ENCODE measurements around the gene RNF8.
A peak's percentile ranks its signal among the peaks of the same experiment; 100 is the strongest.
"Not testable (repeated sequence)": the region's sequence is repeated elsewhere in the genome, so short reads cannot be mapped to it uniquely, and the experiment has no call there.

RNF8 gene

GRCh38 chr6:37321516-37322415, 32.0 kb upstream of the RNF8 start:
- DNase-seq (ENCODE audit: low spot score): no peak

- no peak for DNase-seq (ENCODE audit: low spot score)
Measured at GRCh38 chr6:37323580-37323979, 30.2 kb upstream of the RNF8 start.

GRCh38 chr6:37324131-37325033, 29.4 kb upstream of the RNF8 start:
- DNase-seq (ENCODE audit: low spot score): no peak

GRCh38 chr6:37330345-37330744, 23.4 kb upstream of the RNF8 start:
- not testable (repeated sequence) for DNase-seq (ENCODE audit: low spot score)

GRCh38 chr6:37331047-37331446, 22.7 kb upstream of the RNF8 start:
- DNase-seq (ENCODE audit: low spot score): no peak

GRCh38 chr6:37332894-37333293, 20.9 kb upstream of the RNF8 start:
- no peak for DNase-seq (ENCODE audit: low spot score)

- DNase-seq (ENCODE audit: low spot score): no peak
Measured at GRCh38 chr6:37334047-37334446, 19.7 kb upstream of the RNF8 start.

GRCh38 chr6:37338317-37338716, 15.5 kb upstream of the RNF8 start:
- not testable (repeated sequence) for DNase-seq (ENCODE audit: low spot score)

GRCh38 chr6:37338745-37339255, 15.0 kb upstream of the RNF8 start:
- DNase-seq (ENCODE audit: low spot score): no peak

GRCh38 chr6:37339741-37340638, 13.8 kb upstream of the RNF8 start:
- DNase-seq (ENCODE audit: low spot score): no peak

- DNase-seq (ENCODE audit: low spot score): no peak
Measured at GRCh38 chr6:37340639-37340943, 13.2 kb upstream of the RNF8 start.

- no peak for DNase-seq (ENCODE audit: low spot score)
Measured at GRCh38 chr6:37343248-37343647, 10.5 kb upstream of the RNF8 start.

GRCh38 chr6:37344308-37344707, 9.5 kb upstream of the RNF8 start:
- DNase-seq (ENCODE audit: low spot score): no peak

- DNase-seq (ENCODE audit: low spot score): not testable (repeated sequence)
Measured at GRCh38 chr6:37345804-37346203, 8.0 kb upstream of the RNF8 start.

- DNase-seq (ENCODE audit: low spot score): no peak
Measured at GRCh38 chr6:37347177-37347576, 6.6 kb upstream of the RNF8 start.

GRCh38 chr6:37347670-37348111, 6.1 kb upstream of the RNF8 start:
- DNase-seq (ENCODE audit: low spot score): no peak

GRCh38 chr6:37351027-37351426, 2.8 kb upstream of the RNF8 start:
- DNase-seq (ENCODE audit: low spot score): no peak

GRCh38 chr6:37352384-37352783, 1.4 kb upstream of the RNF8 start:
- DNase-seq (ENCODE audit: low spot score): no peak

- peak; percentile 15 for DNase-seq (ENCODE audit: low spot score)
Measured at GRCh38 chr6:37354526-37355384, 972 bp downstream of the RNF8 start.

GRCh38 chr6:37357288-37357687, 3.5 kb downstream of the RNF8 start:
- no peak for DNase-seq (ENCODE audit: low spot score)

All from SK-N-DZ (cell line).